Measurements from ENCODE around the gene TRHDE. TPM values are rescaled to one million over a fixed set of nuclear protein-coding genes. Genes with fewer than 3 reads are reported as not detected.

TRHDE gene
- total and polyA plus RNA-seq, 12 donors = 0.10 to 0.97 (median 0.46) TPM

DNA sequence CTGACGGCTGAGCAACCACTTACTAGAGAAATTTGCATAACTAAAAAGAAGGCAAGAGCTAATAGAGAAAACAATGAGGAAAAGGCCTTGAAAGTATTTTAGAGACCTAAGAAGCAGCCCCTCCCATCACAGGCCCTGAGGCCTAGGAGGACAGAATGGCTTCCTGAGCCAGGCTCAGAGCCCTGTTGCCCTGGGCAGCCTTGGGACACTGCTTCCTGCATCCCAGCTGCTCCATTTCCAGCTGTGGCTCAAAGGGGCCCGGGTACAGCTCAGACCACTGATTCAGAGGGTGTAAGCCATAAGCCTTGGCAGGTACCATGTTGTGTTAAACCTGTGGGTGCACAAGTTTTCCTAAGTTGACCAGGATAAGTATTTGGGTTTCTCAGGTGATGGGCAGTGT is 181.4 kb downstream of the TRHDE start:
- no peaks in the 10 kb centered on the region for H3K4me1 ChIP-seq
- no peak for DNase-seq
- TF ChIP-seq, protein P1, sequence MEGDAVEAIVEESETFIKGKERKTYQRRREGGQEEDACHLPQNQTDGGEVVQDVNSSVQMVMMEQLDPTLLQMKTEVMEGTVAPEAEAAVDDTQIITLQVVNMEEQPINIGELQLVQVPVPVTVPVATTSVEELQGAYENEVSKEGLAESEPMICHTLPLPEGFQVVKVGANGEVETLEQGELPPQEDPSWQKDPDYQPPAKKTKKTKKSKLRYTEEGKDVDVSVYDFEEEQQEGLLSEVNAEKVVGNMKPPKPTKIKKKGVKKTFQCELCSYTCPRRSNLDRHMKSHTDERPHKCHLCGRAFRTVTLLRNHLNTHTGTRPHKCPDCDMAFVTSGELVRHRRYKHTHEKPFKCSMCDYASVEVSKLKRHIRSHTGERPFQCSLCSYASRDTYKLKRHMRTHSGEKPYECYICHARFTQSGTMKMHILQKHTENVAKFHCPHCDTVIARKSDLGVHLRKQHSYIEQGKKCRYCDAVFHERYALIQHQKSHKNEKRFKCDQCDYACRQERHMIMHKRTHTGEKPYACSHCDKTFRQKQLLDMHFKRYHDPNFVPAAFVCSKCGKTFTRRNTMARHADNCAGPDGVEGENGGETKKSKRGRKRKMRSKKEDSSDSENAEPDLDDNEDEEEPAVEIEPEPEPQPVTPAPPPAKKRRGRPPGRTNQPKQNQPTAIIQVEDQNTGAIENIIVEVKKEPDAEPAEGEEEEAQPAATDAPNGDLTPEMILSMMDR (IDR thresholded peaks at IDR 0.05) = no peak
- peaks cover 0 to 26% (median 0%) of the 10 kb centered on the region in 11 donors for H3K9me3 ChIP-seq
- ATAC-seq = no peak
- no peaks in the 10 kb centered on the region for H3K27me3 ChIP-seq
- H3K36me3 ChIP-seq = no peaks in the 10 kb centered on the region
- no peak overlapping the region for H3K4me3 ChIP-seq
- WGBS, 2 donors = 67% methylated on average over 2 of the region's 2 CpGs
- intact Hi-C loops (cut with DNase I) = no loop called here
- no peak overlapping the region for H3K27ac ChIP-seq

DNA sequence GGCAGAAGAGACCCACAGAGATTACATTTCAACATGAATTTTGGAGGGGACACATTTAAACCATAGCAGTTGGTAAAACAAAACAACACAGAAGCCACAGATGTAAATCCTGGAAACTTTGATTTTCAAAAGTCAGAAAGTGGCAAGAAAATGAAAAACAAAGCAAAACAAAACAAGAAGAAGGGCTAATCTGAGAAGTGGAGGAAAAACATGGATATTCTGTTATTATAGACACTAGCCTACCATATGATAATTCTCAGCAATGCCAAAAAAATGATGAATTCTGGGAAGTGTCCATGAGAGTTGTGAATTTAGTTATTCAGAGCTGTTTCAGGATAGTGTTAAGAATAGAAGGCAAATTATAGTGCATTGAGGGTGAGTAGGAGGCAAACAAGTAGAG is 192.3 kb downstream of the TRHDE start:
- DNase-seq (no peak), ATAC-seq (no peak)
- no peaks in the 10 kb centered on the region for H3K27me3 ChIP-seq
- no peaks in the 10 kb centered on the region for H3K36me3 ChIP-seq
- no peaks in the 10 kb centered on the region for H3K4me1 ChIP-seq
- H3K4me3 ChIP-seq = no peak overlapping the region
- H3K9me3 ChIP-seq = no peaks in the 10 kb centered on the region
- intact Hi-C loops (cut with DNase I) = no loop called here
- TF ChIP-seq, protein P1 (IDR thresholded peaks at IDR 0.05) = no peak
- H3K27ac ChIP-seq = no peak overlapping the region

DNA sequence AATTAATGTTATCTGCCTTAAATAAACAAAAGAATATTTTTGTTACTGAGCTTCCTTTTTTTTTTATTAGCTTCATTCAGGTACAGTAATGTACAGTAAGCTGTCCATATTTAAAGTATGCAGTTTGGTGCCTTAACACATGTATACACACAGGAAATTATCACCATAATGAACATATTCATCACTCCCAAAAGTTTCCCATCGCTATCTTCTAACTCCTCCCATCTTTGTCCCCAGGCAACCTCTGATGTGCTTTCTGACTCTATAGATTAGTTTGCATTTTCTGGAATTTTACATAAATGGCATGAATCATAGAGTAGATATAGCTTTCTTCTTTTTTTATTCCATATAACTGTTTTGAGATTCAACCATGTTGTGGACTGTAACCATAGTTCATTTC is 193.0 kb downstream of the TRHDE start:
- no peak overlapping the region for H3K27ac ChIP-seq
- no peaks in the 10 kb centered on the region for H3K36me3 ChIP-seq
- ATAC-seq = no peak
- H3K9me3 ChIP-seq = no peaks in the 10 kb centered on the region
- no peak overlapping the region for H3K4me3 ChIP-seq
- no peaks in the 10 kb centered on the region for H3K27me3 ChIP-seq
- H3K4me1 ChIP-seq = no peaks in the 10 kb centered on the region
- intact Hi-C loops (cut with DNase I) = no loop called here
- 82 to 84% methylated on average over 1 of the region's 1 CpG for WGBS, 2 donors
- DNase-seq = no peak
- TF ChIP-seq, protein P1 (IDR thresholded peaks at IDR 0.05) = no peak

DNA sequence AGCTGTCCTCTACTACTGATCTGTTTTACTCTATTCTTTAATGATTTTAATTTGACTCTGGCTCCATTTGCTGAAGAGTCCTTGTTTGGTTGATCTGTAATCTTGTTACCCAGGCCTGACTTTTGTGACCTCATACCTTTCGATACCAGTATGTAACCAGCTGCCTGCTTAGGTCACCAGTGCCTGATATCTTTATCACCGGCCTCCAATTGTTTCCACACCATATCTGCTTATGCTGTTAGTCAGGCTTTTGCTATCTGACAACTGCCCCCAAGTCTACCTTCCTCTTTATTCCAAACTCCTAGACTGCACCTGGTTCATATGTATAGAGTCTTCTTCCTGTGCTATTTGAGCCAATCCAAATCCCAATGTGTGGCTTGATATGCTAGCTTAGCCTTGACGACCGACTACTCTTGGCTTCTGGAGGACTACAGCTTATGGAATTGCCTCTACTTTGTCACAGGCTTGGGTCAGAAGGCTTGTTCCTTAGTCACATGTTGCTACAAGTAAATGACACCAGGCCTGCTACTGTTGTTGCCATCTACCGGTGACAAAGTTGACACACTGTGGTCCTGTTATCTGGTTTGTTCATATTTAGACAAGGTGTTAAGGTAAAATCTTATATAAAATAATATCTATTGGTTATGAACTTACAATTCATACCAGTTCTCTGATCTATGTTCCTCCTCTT is 193.9 kb downstream of the TRHDE start:
- no peak for ATAC-seq
- no peak overlapping the region for H3K27ac ChIP-seq
- intact Hi-C loops (cut with DNase I) = no loop called here
- no peaks in the 10 kb centered on the region for H3K9me3 ChIP-seq
- H3K4me3 ChIP-seq = no peak overlapping the region
- no peaks in the 10 kb centered on the region for H3K36me3 ChIP-seq
- WGBS, 2 donors = 59 to 64% methylated on average over 5 of the region's 5 CpGs
- TF ChIP-seq, protein P1 (IDR thresholded peaks at IDR 0.05) = no peak
- DNase-seq = no peak
- H3K4me1 ChIP-seq = no peaks in the 10 kb centered on the region
- no peaks in the 10 kb centered on the region for H3K27me3 ChIP-seq

All from heart right ventricle (tissue), 16 donors.